ENCODE data around the gene CNR1.

- TF ChIP-seq FOXP2 (optimal IDR thresholded peaks at IDR 0.05; ENCODE audit: control extremely low read depth, extremely low read length, insufficient read depth) (no peak), EZH2 (IDR thresholded peaks at IDR 0.05) (no peak), POLR2AphosphoS5 (IDR thresholded peaks at IDR 0.05; ENCODE audit: borderline replicate concordance, low read depth, low read length) (no peak)
Observed at GRCh38 chr6:88174906-88175305, 8.8 kb upstream of the CNR1 start.
